Large intestine (tissue), 3 donors: ENCODE data around the gene VCAM1. TPM values are rescaled to one million over a fixed set of nuclear protein-coding genes. Genes with fewer than 3 reads are reported as not detected.
"Not testable (repeated sequence)": the region's sequence is repeated elsewhere in the genome, so short reads cannot be mapped to it uniquely, and the experiment has no call there.

Experiments
- DNase-seq, 2 donors: peaks; one replicate each; pipeline versions ENCODE4 v3.0.0 to v3.0.0-alpha.2; 2013
- H3K27ac ChIP-seq: one replicate; pipeline ENCODE4 v1.5.1; 2013; ENCODE audit warnings: low read length
- H3K27me3 ChIP-seq: 2 replicates; pipeline ENCODE4 v1.6.1; 2013; ENCODE audit warnings: low read length; ENCODE audit not compliant: control insufficient read depth, insufficient read depth
- H3K36me3 ChIP-seq: 2 replicates; pipeline ENCODE4 v1.6.1; 2013; ENCODE audit warnings: low read length; ENCODE audit not compliant: control insufficient read depth, insufficient read depth
- H3K4me1 ChIP-seq: one replicate; pipeline ENCODE4 v1.6.1; 2013; ENCODE audit warnings: low read length; ENCODE audit not compliant: control insufficient read depth, insufficient read depth
- H3K4me3 ChIP-seq: one replicate; pipeline ENCODE4 v1.5.1; 2013; ENCODE audit warnings: low read length
- H3K9me3 ChIP-seq: one replicate; pipeline ENCODE4 v1.6.1; 2013; ENCODE audit warnings: mild to moderate bottlenecking, low read depth, low read length, moderate library complexity; ENCODE audit not compliant: control insufficient read depth
- WGBS: methylation state at CpG from one replicate; pipeline ENCODE4 v1.1.5; 2013; ENCODE audit warnings: low lambda C conversion rate; ENCODE audit not compliant: insufficient coverage; 5-methylcytosine and 5-hydroxymethylcytosine counted together
- polyA plus RNA-seq: library from polyadenylated mRNA; unstranded; fragments of 120-200 nt; gene quantifications from one replicate; pipeline ENCODE4 v1.2.1, GENCODE V29; 2013

Gene VCAM1
- polyA plus RNA-seq, 1 donor: 18.7 TPM

GRCh38 chr1:100773444-100773843 lies 53.9 kb downstream of the VCAM1 start:
- no peaks in the 10 kb centered on the region for H3K4me1 ChIP-seq
- DNase-seq: no peak
- no peaks in the 10 kb centered on the region for H3K9me3 ChIP-seq
- no peaks in the 10 kb centered on the region for H3K27me3 ChIP-seq
- H3K36me3 ChIP-seq: no peaks in the 10 kb centered on the region
- H3K27ac ChIP-seq: no peak overlapping the region
- H3K4me3 ChIP-seq: no peak overlapping the region
- no CpG with 5 or more reads among the region's 3 CpGs for WGBS

DNA sequence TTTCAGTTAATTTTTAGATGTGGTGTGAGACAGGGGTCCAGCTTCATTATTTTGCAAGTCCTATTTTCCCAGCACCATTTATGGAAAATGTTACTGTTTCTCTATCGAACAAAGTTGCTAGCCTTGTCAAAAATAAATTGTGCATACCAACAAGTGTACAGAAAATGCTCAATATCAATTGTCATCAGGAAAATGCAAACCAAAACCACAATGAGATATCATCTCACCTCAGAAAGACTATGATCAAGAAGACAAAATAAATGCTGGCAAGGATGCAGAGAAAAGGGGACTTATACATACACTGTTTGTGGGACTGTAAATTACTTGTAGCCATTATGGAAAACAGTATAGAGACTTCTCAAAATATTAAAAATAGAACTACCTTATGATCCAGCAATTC lies 54.8 kb downstream of the VCAM1 start:
- Histone ChIP-seq H3K36me3 (no peaks in the 10 kb centered on the region), H3K4me1 (no peaks in the 10 kb centered on the region), H3K4me3 (no peak overlapping the region), H3K9me3 (no peaks in the 10 kb centered on the region), H3K27me3 (no peaks in the 10 kb centered on the region), H3K27ac (no peak overlapping the region)
- DNase-seq: no peak
- WGBS: no CpG with 5 or more reads among the region's 1 CpG

- H3K36me3 ChIP-seq: no peaks in the 10 kb centered on the region
- H3K27me3 ChIP-seq: no peaks in the 10 kb centered on the region
- no peaks in the 10 kb centered on the region for H3K9me3 ChIP-seq
- DNase-seq: no peak
- 100% methylated on average over 1 of the region's 4 CpGs for WGBS
- H3K27ac ChIP-seq: no peak overlapping the region
- H3K4me3 ChIP-seq: no peak overlapping the region
- H3K4me1 ChIP-seq: no peaks in the 10 kb centered on the region
These were observed 55.9 kb downstream of the VCAM1 start for GRCh38 chr1:100775483-100775882.

DNA sequence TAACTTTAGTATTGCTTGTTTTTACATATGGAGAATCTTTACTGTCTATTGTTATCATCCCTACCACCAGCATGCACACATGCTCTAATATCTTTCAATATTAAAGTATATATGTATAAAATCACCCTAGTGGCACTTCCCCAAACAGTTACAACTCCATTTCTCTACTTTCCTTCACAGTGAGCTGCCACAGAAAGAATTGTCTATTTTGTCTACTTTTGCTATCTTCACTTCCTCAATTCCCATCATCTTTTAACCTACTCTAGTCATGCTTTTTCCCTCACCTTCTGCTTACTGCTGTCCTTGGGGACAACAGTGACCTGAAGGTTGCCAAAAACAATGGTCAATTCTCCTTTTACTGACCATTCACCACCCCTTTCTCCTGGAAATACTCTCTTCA lies 59.2 kb downstream of the VCAM1 start:
- Histone ChIP-seq H3K27me3 (no peaks in the 10 kb centered on the region), H3K4me1 (no peaks in the 10 kb centered on the region), H3K27ac (no peak overlapping the region), H3K36me3 (no peaks in the 10 kb centered on the region), H3K9me3 (no peaks in the 10 kb centered on the region), H3K4me3 (no peak overlapping the region)
- DNase-seq: no peak

- no peaks in the 10 kb centered on the region for H3K27me3 ChIP-seq
- H3K4me3 ChIP-seq: no peak overlapping the region
- H3K36me3 ChIP-seq: no peaks in the 10 kb centered on the region
- no peak overlapping the region for H3K27ac ChIP-seq
- DNase-seq: no peak
- H3K4me1 ChIP-seq: no peaks in the 10 kb centered on the region
- no peaks in the 10 kb centered on the region for H3K9me3 ChIP-seq
These were observed 61.3 kb downstream of the VCAM1 start for GRCh38 chr1:100780814-100781213.

DNA sequence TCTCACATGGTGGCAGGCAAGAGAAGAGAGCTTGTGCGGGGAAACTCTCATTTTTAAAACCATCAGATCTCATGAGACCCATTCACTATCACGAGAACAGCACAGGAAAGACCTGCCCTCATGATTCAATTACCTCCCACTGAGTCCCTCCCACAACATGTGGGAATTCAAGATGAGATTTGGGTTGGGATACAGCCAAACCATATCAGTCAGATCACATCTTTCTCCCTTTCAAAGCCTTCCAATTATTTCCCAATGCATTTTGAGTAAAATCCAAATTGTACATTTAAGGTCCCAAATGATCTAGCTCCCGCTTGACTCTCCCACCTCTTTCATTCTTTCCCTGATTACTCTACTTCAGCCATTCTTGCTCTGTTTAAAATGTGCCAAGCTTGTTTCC lies 62.2 kb downstream of the VCAM1 start:
- 60% methylated on average over 1 of the region's 3 CpGs for WGBS
- not testable (repeated sequence) for H3K36me3 ChIP-seq, H3K4me3 ChIP-seq, H3K27me3 ChIP-seq, H3K9me3 ChIP-seq, H3K4me1 ChIP-seq, DNase-seq, H3K27ac ChIP-seq

DNA sequence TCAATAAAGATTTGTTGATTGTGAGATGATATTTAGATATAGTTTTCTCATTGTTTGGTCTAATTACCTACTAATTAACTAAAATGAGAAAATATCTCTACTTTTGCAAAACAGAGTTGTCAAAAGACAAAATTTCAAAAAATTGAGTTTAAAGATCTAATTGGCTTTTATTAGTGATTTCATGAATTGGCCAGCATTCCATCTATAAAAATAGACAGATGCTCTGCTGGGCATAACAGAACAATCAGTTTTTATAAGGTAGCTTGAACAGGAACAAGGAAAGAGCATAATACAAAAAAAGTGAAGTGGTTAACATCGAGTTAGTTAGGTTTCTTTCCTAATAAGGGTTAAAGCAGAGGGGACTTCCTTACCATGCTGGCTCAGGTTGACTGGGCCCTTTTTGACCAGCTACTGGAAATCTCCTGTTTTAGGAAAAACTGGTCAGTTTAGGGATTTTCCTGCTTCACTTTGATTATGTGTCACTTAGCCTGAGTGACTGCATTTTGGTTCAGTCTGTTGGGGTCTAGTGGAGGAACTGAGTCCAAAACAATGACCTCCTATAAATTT lies 63.0 kb downstream of the VCAM1 start:
- WGBS: no CpG with 5 or more reads among the region's 1 CpG
- no peak overlapping the region for H3K27ac ChIP-seq
- no peaks in the 10 kb centered on the region for H3K27me3 ChIP-seq
- H3K4me3 ChIP-seq: no peak overlapping the region
- H3K9me3 ChIP-seq: no peaks in the 10 kb centered on the region
- no peaks in the 10 kb centered on the region for H3K36me3 ChIP-seq
- no peaks in the 10 kb centered on the region for H3K4me1 ChIP-seq
- no peak for DNase-seq

- no peak overlapping the region for H3K4me3 ChIP-seq
- H3K27ac ChIP-seq: no peak overlapping the region
- H3K27me3 ChIP-seq: no peaks in the 10 kb centered on the region
- H3K4me1 ChIP-seq: no peaks in the 10 kb centered on the region
- H3K36me3 ChIP-seq: no peaks in the 10 kb centered on the region
- 80% methylated on average over 1 of the region's 5 CpGs for WGBS
- no peaks in the 10 kb centered on the region for H3K9me3 ChIP-seq
- no peak for DNase-seq
These were observed 66.0 kb downstream of the VCAM1 start for GRCh38 chr1:100785470-100786052.

GRCh38 chr1:100786870-100787269 lies 67.3 kb downstream of the VCAM1 start:
- no peak overlapping the region for H3K27ac ChIP-seq
- H3K27me3 ChIP-seq: no peaks in the 10 kb centered on the region
- H3K4me3 ChIP-seq: no peak overlapping the region
- no peak for DNase-seq
- no peaks in the 10 kb centered on the region for H3K36me3 ChIP-seq
- WGBS: no CpG with 5 or more reads among the region's 2 CpGs
- H3K4me1 ChIP-seq: no peaks in the 10 kb centered on the region
- no peaks in the 10 kb centered on the region for H3K9me3 ChIP-seq
